NCI-H2227 (cell line): ENCODE data around the gene RTN4RL2.

ENCODE experiments used
- DNase-seq: peaks from one replicate; lab custom pipeline; 2025; ENCODE audit not compliant: unreplicated experiment; lab: John Stamatoyannopoulos, UW

Gene RTN4RL2

GRCh38 chr11:57460022-57460757, at the start of gene RTN4RL2:
Gene RTN4RL2 (plus strand): TSS chr11:57460528. CDS start chr11:57460866, 338 bp downstream.
- DNase-seq = peak; percentile 81

DNA sequence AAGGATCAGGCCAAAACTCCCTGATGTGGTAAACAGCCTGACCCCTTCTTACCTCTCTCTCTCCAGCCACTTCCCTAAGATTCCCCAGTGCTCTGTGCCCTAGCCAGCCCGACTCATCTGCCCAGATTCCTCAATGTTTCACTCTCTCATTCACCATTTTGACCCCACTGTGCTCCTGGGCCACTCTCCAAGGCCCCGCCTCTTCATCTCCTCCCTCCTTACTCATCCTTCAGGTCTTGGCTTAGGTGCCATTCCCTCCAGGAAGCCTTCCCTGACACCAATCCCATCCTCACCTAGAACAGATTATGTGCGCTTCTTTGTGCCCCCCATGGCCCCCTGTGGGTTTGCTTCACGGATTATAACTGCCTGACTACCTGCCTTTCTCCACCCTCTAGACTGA, 46.6 kb upstream of the RTN4RL2 start:
- no peak for DNase-seq

DNA sequence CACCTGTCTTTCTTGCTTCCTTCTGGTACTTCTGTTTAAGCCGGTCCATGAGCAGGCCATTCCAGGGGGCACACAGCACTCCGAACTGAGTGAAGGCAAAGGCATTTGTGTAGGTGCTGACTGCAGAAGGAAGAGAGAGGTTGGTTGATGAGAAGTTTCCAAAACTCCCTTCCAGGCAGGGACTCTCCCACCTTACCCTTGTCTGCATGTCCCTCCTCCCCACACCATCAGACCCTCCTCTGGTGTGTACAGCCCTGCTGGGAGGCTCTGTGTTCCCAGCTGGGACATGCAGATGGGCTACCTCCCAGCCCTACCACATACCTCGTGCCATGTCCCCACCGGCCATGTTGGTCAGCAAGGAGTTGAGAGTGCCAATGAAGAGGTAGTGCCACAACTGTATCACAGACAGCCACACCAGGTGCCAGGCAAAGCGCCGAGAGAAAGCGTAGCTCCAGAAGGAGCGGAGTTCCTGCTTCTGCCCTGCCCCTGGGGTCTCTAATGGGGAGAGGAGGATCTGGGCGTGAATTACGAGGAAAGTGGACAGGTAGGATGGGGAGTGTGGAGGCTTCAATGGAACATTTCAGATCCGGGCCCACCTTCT, 45.6 kb upstream of the RTN4RL2 start:
- no peak for DNase-seq

- no peak for DNase-seq
These were observed 43.9 kb upstream of the RTN4RL2 start for GRCh38 chr11:57416436-57416835.

DNA sequence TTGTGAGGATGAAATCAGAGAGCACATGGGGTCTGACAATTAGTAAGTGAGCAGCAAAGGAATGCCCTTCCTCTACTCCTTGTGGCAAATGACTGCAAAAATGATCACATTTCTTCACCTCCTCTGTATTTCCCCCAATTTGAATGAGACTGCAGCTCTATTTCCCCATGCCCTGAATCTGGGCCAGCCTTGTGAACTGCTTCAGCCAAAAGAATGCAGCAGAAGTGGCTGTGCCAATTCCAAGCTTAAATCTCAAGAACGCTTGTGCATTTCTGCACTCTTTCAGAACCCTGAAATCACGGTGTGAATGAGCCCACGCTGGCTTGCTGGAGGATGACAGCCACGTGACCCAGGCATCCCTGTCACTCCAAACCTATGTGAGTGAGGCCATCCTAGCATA, 43.3 kb upstream of the RTN4RL2 start:
- DNase-seq = no peak

GRCh38 chr11:57418131-57418530, 42.2 kb upstream of the RTN4RL2 start:
- DNase-seq = no peak

DNA sequence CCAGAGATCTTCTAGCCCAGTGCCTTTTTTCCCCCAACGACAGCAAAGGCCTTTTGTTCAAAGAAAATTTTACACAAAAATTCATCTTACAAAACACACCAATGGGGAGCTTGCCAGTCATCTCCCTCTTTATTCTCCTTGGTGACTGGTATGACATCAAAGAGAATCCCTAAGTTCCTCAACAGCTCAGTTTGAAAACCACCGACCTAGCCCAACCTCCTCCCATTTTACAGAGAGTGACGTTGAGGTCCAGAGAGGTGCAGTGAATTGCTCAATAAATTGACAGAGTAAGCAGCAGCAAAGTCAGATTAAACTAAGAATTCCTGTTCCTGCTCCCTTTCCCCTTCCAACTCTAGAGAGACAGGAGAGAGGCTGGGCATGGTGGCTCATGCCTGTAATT, 41.2 kb upstream of the RTN4RL2 start:
- DNase-seq = no peak

- DNase-seq = no peak
These were observed 39.3 kb upstream of the RTN4RL2 start for GRCh38 chr11:57421066-57421465.

DNA sequence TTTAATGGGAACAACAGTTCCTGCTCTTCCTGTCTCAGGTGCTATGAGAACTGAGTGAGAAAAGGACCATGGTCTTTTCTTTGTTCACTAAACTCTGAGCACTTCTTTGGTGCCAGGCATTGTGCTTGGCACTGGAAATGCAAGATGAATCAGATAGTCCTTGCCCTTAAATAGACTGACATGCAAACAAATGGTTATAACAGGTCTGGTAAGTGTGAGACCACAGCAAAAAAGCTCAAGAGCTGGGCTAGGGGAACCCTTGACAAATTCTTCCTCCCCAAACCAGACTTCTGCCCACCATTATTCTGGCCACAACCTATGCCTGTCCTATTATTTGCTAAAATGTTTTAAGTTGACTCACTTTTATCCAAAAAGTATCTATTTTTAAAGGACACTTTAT, 38.5 kb upstream of the RTN4RL2 start:
- no peak for DNase-seq

DNA sequence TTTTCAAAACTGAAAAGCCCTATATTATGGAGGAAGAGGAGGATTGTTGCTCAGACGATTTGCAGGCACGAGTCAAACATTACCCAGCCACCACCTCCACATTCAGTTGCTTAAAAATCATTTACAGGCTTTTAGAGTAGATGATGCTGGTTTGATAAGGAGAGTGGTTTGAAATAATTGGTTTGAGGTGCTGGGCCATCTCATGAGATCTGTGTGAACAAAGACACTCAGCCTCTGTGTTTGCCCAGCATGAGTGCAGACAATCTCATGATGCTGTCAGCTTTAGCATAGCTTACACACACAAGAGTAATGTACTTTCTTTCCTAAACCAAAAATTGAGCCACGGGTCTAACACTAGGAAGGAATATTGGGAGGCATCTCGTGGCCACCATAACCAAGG, 37.7 kb upstream of the RTN4RL2 start:
- peak; percentile 51 for DNase-seq

DNA sequence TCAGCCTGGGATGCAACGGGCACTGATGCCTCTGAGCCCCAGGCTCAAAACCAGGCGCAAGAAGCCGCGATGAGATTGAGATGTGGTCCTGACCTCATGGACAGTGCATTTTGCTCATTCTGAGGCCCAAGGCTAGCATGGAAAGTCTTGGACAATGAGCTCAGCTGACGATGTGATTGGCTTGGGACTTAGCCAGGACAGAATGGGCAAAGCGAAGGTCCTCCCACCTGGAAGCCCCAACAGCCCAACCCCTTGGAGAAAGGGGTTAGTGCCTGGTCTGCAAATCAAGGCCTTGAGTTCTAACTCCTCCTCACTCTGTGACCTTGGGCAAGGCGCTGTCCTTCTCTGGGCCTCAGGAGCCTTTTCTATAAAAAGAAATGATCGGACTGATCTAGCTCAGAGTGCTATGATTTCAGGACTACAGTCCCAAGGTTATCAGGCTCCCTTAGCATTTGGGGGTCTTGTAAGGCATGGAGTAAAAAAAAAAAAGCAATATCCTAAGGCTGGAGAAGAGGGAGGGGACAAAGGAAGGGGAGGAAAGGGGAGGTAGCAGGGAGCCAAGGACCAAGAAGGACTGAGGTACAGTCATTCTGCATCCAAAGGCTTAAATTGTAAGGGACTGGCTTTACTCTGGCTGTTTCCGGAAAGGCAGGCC, 36.1 kb upstream of the RTN4RL2 start:
- DNase-seq = no peak

DNA sequence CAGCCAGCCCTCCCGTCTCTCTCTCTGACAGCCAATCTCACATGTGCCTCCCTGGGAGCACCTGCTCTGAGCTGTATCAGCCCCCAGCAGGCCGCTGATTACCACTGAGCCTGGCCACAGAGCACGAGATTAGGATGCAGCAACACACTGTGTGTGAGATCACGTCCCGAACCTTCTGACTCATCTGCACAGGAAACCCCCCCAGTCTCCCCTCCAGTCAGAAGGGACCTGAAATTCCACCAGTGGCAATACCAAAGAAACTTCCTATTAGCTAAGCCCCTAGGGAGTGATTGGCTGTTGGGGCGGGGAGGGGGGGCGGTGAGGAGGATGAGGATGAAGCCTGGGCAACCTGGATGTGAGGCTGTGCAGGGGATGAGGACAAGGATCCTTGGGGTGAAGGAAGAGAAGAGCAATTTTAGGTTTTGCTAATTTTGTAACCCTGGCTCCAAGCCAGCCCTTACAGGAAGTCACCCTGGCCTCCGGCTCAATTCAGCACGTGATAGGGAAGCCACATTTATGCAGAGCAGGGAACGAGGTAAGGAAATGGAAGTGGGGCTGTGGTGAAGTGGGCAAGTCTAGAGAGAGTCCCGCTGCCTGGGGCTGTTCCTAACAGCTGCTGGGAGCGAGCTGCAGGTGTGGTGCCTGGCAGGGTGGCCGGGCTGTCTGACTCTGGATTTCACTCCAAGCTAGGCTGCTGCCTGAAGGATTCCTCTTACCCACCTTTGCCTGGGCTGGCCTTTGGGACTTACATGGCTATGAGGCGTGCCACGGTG, 35.4 kb upstream of the RTN4RL2 start:
- DNase-seq = no peak

- DNase-seq = no peak
These were observed 34.5 kb upstream of the RTN4RL2 start for GRCh38 chr11:57425565-57426438.

DNA sequence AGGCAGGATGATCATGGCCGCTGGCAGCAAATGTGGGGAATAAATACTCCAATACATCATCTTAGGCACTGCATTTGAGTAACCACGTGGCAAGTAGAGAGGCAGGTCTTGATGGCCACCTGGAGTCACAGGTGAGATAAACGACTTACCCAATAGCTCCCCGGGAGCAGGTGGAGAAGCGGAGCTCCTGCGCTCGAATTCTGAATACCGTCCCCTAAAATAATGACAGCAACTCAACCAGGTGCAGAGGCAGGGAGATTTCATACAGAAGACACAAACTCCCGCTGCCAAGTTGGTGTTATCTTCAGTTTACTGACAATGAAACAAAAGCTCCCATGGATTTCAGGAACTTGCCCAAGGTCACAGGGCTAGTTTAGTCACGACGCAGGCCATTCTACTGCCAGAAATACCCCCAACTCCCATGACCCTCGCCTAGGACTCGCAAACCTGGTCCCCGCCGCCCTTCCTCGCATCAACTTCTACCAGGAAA, 33.8 kb upstream of the RTN4RL2 start:
- DNase-seq = no peak

GRCh38 chr11:57426929-57427726, 33.2 kb upstream of the RTN4RL2 start, which contains the start of gene SLC43A3:
Gene SLC43A3 (minus strand): TSS chr11:57427121. CDS start chr11:57426172, 949 bp downstream.
- peak; percentile 42 for DNase-seq

DNA sequence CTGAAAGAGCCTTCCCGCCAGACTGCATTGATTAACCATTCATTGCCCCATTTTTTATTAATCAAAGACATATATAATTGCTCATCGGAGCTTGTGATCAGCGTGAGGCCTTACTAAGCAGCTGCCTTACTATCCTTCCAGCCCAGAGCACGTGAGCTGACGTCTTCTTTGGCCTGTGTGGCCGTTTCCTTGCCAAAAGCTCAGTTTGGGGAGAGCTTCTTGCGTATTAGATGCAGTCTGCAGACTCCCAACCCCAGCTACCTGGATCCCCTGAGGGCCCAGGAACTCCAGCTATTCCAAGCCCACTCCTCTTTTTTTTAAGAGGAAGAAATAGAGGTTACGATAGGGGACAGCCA, 32.6 kb upstream of the RTN4RL2 start:
- no peak for DNase-seq

DNA sequence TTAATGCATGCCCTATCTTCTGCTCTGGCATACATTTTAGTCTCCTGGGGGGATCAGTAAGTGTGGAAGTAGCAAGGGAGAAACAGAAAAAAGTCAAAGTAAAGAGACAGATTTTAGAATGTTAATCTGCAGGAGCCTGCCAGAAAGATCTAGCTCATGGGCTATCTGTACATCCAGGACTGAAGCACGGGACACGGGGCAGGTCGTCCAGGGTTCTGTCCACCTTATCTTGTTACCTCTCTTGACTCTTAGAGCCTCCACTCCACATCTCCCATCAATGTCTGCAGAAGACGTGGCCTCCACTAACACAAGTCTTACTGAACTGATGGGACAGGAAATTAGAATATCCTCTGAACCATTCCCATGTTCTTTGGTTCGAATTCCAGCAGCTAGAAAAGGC, 31.7 kb upstream of the RTN4RL2 start:
- DNase-seq = no peak

DNA sequence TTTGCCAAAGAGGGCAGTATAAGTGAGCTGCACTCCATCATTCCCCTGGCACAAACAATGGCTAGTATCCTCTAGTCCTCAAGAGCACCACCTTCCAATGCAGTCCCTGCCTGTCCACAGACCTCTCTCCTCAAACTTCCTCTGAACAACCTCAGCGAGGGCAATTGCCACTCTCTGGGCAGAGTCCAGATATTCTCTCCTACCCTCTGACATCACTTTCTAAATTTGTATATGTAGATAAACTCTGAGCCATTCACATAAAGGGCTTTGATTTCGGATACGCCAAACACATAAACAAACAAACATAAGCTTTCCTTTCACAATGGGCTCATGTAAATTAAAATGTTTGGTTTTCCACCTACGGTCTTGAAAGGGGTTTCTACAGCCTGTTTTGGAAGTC, 30.4 kb upstream of the RTN4RL2 start:
- DNase-seq = no peak

DNA sequence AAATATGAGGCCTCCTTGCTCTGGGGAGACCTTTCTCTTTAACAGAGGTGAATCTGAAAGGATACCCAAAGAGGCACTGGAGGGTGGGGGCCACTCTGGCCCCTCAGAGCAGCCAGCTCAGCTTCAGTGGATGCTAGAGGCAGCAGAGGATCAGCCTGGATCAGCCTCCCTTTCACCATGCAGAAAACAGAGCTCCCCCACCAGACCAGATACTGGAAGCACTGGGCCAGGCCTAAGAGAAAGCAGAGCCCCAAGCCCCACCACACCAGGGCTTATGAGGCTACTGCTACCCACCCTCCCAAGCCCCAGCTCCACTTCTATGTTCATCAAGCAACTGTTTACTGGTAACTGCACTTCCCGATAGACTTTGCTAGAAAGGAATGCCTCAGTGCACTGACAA, 29.4 kb upstream of the RTN4RL2 start:
- no peak for DNase-seq

- DNase-seq = no peak
These were observed 28.2 kb upstream of the RTN4RL2 start for GRCh38 chr11:57432149-57432561.
